HuH-7.5 (cell line): ENCODE results near the gene OARD1.
"Not testable (repeated sequence)": the region's sequence is repeated elsewhere in the genome, so short reads cannot be mapped to it uniquely, and the experiment has no call there.

Experiments used
- DNase-seq: peaks from one replicate; pipeline ENCODE4 v3.0.0; 2011; ENCODE audit warnings: low spot score

OARD1 gene, protein sequence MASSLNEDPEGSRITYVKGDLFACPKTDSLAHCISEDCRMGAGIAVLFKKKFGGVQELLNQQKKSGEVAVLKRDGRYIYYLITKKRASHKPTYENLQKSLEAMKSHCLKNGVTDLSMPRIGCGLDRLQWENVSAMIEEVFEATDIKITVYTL

DNA sequence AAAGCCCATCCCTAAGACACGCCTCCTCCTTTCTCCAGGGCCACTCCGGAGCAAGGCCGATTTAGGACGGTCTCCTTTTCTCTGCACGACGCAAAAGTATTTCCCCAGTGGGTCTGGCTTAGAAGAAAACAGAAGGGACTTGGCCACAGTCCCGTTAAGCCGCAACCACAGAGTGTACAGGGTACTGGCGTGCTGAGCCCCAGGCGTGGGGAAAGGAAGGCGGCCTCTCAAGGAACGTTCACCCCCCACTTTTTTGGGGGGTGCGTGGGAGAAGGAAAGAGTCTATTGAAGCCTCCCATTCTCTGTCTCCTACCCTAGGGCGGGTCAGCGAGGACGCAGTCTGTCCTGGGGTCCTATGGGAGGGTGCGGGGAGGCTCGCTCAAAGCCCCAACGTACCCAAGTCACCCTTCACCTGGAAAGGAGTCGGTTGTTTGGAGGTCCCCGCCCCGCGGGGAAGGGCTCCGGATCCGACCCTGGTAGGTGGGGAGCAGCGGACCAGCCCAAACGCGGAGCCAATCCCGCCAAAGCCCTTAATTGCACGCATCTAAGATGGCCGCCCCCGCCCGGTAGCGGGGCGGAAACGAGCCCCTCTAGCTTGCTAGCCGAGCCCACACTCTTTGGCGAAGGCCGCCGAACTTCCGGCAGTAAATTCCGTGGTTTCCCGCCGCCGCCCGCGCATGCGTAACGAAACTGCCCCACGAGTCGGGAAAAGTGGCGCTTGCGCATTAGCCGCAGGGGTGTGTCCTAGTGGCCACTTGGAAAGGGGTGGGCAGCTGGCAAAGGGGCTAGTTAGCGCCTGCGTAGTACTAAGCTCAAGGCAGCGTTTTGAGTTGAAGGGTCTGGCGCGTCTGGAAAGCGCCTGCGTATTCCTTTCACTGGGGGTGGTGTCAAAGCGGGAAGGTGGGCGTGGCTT is at the start of gene OARD1:
Gene OARD1, minus strand, starts transcription at position 434 of the 913 bp plus-strand sequence. CDS start 722 bp downstream, outside the sequence.
- DNase-seq = peak; percentile 70

DNA sequence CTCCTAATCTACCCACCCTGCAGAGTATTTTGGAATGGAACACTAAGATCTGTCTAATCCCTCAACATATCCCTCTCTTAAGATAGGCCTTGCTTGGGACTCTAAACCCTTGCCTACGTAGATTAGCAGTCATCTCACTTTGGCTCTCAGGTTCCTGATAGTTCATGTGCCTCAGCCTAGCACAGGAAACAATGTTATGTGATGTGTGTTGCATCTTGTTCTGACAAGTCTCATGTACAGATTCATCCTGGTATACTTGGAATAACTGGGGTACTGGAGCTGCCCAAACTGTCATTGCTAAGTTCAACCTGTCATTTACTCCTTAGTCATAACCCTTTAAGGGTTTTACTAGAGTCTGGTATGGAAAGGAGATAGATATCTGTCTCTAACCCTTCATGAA is 47.9 kb upstream of the OARD1 start:
- DNase-seq = no peak

DNA sequence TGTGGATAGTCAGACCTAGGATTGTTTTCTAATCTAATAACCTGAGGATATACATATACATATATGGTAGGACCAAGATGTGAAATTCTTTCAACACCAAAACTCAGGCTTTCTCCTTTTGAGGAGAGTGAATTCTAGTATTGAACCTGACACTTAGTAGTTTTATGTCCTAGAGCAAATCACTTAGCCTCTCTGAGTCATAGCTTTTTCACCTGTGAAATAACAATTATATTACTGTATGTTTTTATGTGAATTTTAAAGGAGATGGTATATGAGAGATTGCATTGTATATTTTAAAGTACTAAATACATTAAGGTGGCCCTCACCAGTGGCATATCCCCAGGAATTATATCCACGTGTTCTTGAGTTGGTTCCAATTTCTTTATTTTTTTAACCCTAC is 47.4 kb upstream of the OARD1 start:
- DNase-seq = no peak

DNA sequence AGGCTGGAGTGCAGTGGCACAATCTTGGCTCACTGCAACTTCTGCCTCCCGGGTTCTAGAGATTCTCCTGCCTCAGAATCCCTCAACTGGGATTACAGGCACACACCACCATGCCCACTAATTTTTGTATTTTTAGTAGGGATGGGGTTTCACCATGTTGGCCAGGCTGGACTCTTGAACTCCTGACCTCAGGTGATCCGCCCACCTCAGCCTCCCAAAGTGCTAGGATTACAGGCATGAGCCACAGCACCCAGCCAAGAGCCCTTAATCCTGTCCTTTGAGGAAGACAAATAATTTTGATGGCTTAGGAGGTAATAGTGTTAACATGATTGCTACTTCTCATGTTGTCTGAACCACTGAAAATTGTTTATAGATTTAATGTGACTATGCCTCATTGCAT is 42.9 kb upstream of the OARD1 start:
- not testable (repeated sequence) for DNase-seq

DNA sequence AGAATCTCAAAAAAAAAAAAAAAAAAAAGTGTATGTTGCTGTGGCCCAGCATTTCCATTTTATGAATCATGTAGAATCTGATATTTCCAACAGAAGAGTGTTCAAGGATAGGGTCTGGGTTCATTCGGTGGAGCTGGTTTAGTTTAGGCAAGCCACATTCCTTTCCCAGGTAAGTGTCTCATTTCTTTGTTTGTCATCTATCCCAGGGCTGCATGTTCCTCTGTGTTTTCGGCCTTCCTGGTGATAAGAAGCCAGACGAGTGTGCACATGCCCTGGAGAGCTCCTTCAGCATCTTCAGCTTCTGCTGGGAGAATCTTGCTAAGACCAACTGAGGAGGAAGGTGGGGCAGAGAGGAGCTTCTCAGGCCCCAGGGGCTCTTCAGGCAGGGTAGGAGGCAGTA is 38.9 kb upstream of the OARD1 start:
- no peak for DNase-seq

DNA sequence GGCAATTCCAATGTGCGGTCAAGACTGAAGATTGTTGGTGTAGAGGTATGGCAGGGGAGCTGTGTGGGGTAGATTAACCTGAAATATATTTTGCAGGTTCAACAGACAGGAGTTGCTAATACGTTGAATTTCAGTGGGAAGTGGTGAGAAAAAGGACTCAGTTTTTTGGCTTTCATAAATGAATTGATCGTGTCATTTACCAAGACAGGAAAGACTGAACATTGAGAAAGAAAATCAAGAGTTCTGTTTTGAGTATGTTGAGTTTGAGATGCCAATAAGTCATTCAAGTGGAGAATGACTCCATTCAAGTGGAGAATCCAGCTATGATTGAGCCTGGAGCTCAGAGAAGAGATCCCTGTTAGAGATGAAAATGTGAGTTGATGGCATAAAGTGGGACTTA is 31.7 kb upstream of the OARD1 start:
- no peak for DNase-seq

DNA sequence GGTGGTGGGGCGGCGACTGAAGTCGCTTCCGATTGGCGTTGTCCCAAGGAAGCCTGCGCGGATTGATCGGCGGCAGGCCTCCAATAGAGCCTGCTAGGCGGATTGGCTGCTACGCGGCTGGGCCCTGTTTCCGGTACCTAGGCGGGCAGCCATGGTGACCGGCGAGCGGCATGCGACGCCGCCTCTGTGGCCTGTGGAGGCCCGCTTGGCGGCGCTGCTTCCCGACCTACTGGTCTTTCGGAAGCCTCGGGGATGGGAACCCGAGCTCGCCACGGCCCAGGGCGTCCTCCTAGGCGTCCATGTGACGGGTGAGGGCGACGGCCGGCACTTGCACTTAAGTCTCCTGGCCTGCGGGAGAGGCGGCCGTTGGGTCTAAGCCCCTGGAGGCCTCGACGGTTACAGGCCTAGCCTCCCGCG is 28.7 kb upstream of the OARD1 start:
- DNase-seq = no peak

DNA sequence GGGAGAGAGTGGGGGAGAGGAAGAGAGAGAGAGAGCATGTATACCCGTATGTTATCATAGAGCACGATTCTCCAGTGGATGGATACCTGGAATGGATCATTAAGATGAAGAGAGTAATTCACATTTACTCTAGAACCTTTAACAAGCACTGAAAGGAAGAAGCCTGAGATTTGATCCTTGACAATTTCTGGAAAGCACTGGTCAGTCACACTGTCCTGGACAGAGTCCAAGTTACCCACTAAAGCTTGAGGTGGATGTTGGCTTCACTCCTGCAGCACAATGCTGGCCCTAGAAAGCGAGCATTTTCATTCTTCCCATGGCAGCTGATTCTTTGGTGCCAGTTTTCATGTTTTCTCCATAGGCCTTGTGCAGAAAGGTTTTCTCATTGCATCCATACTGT is 26.2 kb upstream of the OARD1 start:
- DNase-seq = no peak

DNA sequence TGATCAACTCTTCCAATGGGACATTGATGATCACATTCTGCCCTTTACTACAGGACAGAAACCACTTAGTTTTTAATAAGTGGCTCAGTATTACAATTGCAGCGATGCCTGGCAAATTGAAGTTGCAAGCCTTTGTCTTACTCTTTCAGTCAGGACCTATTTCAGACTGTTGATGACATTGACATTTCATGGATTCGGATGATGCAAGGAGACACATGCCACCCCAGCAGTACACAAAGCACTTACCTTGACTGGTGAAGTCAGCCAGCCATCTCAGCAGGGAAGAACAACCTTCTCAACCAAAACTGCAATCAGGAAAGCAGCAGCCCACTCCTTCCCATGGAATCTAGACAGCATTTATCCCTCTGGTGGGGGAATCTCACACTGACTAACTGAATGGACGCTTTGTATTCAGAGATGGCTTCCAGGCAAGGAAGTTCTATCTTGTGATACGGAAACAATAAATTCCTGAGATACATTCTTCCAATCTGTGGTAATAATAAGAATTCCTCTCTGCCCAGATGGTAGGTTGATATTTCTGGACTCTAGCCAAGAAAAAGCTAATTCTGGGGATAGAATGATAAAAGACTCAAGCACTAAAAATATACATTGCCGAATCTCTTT is 25.4 kb upstream of the OARD1 start:
- no peak for DNase-seq

DNA sequence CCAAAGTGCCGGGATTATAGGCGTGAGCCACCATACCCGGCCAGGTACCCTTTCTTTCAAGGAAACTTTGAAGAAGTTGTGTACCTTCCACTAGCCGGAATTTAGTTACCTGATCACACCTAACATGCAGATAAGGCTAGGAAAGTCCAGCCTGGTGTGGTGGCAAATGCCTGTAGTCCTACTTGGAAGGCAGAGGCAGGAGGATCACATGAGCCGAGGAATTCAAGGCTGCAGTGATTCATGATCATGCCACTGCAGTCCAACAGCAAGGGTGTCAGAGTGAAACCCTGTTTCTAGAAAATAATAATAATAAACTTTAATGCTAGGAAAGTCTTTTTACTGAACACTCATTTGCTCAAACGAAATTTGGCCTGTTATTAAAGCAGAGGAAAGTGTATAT is 21.6 kb upstream of the OARD1 start:
- no peak for DNase-seq

DNA sequence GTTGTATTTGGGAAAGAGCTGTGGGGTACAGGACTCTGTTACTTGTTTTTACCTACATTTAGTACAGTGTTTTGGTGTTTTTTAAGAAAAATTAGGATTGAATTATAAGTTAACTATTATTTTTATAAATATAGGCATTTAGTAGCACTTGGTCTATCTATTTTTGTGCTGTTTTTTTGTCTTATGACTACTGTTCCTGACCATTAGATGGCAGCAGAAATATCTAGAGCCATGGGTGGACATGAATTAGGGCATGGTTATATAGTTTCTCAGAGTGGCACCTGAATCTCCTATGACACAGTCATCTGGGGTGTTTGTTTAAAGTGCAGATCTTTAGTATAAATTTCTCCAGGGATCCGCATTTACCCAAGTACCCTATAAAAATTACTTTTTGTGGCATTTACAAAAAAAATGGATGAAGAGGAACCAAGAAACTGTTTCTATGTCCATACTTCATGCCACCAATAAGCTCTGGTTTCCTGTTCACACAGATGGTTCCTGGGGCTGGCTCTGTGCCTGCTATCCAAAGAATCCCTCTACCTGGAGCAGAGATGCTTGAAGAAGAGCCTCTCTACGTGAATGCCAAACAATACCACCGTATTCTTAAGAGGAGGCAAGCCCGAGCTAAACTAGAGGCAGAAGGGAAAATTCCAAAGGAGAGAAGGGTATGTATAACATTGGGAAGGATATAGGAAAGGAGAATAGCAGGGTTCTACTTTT is 20.4 kb upstream of the OARD1 start:
- DNase-seq = no peak

DNA sequence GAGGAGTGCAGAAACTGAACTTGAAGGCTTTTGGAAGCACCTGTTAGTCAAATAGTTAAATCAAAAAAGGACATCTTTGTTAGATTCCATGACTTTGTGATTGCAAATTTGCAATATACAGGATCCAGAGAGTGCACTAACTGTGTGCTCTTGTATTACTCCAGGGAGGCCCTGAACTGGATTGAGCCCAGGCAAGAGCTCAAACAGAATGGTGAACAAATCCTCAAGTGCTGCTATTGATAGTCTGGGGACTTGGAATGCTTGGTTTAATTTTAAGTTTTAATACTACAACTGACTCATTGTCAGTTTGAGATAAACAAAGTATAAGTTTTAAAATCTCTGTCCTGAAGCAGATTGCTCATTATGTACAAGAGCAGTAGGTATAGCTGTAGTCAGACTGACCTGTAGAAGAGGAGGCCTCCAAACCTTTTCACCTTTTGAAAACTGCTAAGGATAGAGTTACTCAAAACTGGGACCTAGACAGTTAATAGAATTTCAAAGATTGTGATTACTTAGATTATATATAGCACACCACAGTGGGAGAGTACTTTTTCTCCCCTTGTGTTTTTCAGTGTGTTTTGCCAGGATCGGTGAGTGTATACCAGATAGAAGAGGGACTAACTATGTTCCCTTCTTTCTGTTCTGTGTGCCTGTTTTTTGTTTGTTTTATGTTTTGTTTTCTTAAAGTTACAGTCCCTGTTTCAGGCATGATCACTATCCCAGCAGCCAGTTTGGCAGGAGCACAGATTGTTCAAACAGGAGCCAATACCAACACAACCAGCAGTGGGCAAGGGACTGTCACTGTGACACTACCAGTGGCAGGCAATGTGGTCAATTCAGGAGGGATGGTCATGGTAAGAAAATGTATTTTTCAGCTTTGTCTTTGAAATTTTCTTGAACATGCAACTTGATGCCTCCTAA is 18.9 kb upstream of the OARD1 start:
- DNase-seq = no peak

DNA sequence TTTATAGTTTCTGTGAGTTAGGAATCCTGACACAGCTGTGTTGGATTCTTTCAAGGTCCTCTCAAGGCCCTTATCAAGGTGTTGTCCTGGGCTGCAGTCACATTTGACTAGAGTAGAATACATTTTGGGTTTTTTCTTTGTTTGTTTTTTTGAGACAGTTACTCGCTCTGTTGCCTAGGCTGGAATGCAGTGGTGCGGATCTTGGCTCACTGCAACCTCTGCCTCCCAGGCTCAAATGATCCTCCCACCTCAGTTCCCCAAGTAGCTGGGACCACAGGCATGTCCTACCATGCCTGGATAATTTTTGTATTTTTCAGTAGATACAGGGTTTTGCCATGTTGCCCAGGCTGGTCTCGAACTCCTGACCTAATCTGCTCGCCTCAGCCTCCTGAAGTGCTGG is 16.3 kb upstream of the OARD1 start:
- no peak for DNase-seq

DNA sequence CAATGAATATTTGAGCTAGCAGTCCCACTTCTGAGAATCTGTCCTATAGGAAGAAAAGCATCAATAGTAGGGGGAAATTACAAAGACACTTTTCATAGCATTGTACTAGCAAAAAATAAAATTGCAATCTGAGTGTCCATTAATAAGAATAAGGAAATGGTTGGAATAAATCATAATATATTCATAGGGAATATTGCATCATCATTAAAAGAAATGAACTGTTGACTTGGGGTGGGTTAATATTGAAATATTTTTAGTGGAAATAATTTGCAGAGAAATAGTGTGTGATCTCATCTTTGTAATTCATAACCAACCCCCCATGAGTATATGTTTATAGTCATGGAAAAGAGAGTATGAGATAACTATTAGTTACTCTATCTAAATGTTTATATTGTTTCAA is 13.0 kb upstream of the OARD1 start:
- no peak for DNase-seq

DNA sequence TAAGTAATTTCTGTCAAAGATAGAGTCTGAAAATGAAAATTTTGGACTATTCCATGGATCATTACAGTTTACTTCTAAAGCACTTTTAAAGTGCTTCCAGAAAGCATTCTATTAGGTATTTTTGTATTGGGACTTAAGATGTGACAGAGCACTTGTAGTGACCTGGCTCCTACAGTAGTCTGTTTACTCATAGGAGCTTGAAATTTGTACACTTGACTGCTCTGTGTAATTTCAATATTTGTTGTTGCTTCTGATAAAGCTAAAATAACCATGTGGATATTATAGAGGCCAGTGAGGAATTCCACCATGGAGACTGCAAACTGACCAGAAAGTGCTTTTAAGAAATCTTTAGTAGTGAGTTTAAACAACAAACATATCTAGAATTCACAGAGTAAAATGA is 10.9 kb upstream of the OARD1 start:
- no peak for DNase-seq

DNA sequence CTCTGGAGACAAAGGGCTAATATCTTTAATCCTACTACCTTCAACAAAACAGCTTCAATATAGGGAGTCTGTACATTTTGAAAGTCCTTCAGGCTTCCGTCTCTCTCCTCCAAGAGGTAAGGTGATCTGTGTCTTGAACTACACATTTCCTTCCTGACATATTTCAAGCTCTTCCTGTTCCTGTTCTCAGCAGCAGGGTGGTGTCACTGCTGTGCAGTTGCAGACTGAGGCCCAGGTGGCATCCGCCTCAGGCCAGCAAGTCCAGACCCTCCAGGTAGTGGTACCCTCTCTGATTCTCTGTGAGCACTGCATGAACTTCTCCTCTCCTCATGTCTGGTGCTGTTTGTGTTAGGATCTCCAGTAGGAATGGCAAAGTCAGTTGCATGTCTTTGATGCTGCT is 8.5 kb upstream of the OARD1 start:
- no peak for DNase-seq

DNA sequence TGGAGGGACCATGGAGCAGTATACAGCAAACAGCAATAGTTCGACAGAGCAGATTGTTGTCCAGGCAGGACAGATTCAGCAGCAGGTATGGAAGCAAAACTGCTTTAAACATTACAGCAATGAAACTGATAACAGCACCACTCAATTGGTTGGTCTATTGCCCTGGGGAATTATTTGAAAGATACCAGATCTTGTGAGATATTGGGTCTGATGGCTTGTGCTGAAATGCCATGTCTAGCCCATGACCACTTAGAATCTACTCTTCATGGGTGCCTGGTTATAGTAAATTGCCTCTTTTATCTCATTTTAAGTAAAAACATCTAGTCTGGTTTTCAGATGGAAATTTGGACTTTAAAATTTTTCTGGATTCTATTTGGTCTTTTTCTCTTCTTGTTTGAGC is 6.9 kb upstream of the OARD1 start:
- no peak for DNase-seq

DNA sequence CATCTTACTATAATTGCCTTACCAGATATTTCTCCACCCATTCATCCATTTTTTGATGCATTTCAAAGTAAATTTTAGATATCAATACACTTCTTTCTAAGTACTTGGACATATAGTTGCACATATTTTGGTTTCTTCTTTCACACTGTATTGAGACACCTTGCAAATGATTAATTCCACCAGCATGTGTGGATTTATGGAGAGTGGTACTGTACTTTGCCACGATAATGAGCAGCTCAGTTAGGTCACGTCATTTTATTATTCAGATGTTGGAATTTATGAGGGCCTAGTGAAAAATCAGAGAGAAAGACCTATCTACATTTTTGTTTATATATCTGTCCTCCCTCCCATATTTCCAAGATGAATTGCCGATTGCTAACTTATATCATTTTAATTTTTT is 5.9 kb upstream of the OARD1 start:
- DNase-seq = no peak

DNA sequence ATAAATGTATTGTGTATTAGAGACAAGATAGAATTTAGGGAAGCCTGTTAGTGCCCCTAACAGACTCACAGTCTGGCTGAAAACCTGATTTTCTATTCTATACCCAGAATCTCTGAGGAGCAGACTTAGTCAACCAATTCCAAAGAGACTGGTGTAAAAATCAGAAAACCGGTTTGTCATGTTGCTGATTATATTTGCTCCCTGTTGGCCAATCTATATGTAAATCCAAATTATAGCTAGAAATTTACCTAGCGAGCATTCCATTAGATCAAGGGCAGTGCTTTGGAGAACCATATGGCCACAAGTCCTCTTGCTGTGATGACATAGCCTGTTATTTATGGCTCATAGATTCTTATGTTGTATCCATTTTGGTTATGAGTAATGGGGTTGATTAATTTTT is 5.4 kb upstream of the OARD1 start:
- no peak for DNase-seq

DNA sequence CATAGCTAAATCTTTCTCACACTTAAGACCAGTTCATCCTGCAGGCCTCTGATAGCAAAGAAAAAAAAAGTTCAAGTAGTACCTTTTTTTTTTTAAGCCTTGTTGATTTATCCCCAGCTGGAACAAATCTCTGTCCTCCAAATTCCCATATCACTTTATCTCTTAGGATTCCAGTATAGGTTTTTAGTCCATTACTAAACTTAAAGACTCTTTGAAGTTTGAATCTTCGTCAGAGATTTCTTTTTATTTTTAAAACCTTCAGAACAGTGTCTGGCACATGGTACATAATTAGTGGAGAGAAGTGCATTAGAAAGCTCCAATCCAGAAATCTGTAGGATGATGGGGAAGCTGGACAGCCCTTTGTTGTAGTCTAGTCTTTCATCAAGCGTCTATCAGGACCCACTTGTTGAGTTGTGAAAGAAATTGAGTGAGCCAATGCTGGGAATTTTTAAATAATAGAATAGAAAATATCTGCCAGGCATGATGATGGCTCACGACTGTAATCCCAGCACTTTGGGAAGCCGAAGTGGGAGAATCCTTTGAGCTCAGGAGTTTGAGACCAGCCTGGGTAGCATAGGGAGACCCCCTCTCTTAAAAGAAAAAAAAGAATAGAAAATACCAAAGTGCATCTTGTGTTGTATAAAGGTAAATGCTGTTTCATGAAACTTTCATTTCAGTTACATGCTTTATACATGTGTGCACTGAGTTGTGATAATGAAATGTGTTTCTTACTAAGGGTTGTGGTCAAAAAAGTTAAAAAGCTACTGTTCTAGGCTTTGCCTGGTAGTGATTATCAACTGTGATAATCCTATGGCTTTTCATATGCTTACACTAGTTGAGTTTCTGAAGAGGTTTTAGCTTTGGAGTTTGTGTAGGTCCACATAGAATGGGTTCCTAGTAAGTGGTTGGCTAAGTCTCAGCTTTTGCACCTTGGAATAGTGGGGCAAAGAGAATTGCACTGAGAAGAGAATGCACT is 3.8 kb upstream of the OARD1 start:
- DNase-seq = no peak
